Caco-2 (cell line): Measurements from ENCODE around the gene SIGLECL1. TPM values are rescaled to one million over a fixed set of nuclear protein-coding genes. Genes with fewer than 3 reads are reported as not detected.

ENCODE experiments used
- BruUV-seq: library from RNA; stranded (reverse); fragments of 400-500 nt; replicated peaks from 2 replicates; lab custom pipeline; 2021; lab: Mats Ljungman, UMichigan
- CTCF ChIA-PET: fragments of 300-600 bp; sonication (Branson Sonifier 250); formaldehyde crosslinking; loops from one replicate; lab custom pipeline; 2022; ENCODE audit warnings: antibody characterized with exemption; lab: Charles Lee
- POLR2A ChIA-PET: fragments of 300-600 bp; sonication (Branson Sonifier 250); formaldehyde crosslinking; loops from one replicate; lab custom pipeline; 2022; ENCODE audit warnings: antibody characterized with exemption; lab: Charles Lee
- DNase-seq, 2 experiments: peaks; one replicate each; pipeline versions ENCODE4 v3.0.0 to v3.0.0-alpha.2; 2020 to 2022
- H3K27me3 ChIP-seq: replicated peaks from 2 replicates; pipeline ENCODE4 v1.6.0; 2011; ENCODE audit warnings: low read length; ENCODE audit not compliant: control insufficient read depth, insufficient read depth
- H3K36me3 ChIP-seq: 2 replicates; pipeline ENCODE4 v1.5.1; 2011; ENCODE audit warnings: low read length; ENCODE audit not compliant: control insufficient read depth, insufficient read depth
- H3K4me1 ChIP-seq: fragments of 250-450 bp; sonication (Bioruptor Pico); 2 replicates; pipeline ENCODE4 v1.5.1; 2020; ENCODE audit warnings: mild to moderate bottlenecking
- H3K4me3 ChIP-seq: 2 replicates; pipeline ENCODE4 v1.5.1; 2011; ENCODE audit warnings: low read depth, mild to moderate bottlenecking, control low read depth, low read length
- H3K9me3 ChIP-seq: fragments of 250-450 bp; sonication (Bioruptor Pico); 2 replicates; pipeline ENCODE4 v1.5.1; 2020; ENCODE audit warnings: mild to moderate bottlenecking, moderate library complexity
- H3K27ac Mint-ChIP-seq: one replicate; pipeline ENCODE4 v1.8.0; 2022; ENCODE audit warnings: mixed read lengths; ENCODE audit not compliant: unreplicated experiment
- H3K27me3 Mint-ChIP-seq: one replicate; pipeline ENCODE4 v1.8.0; 2022; ENCODE audit warnings: mixed read lengths; ENCODE audit not compliant: insufficient read depth, unreplicated experiment
- H3K36me3 Mint-ChIP-seq: one replicate; pipeline ENCODE4 v1.8.0; 2022; ENCODE audit warnings: mild to moderate bottlenecking, mixed read lengths; ENCODE audit not compliant: insufficient read depth, unreplicated experiment
- H3K4me1 Mint-ChIP-seq: one replicate; pipeline ENCODE4 v1.8.0; 2022; ENCODE audit warnings: low read depth, mixed read lengths; ENCODE audit not compliant: unreplicated experiment
- H3K4me3 Mint-ChIP-seq: one replicate; pipeline ENCODE4 v1.8.0; 2022; ENCODE audit warnings: mild to moderate bottlenecking, moderate library complexity, mixed read lengths; ENCODE audit not compliant: unreplicated experiment
- H3K9me3 Mint-ChIP-seq: one replicate; pipeline ENCODE4 v1.8.0; 2022; ENCODE audit warnings: mixed read lengths; ENCODE audit not compliant: unreplicated experiment
- CTCF ChIP-seq, 2 experiments: fragments of 200-600 bp in 1 of 2; IDR thresholded peaks; 1 replicate in 1 of 2; 2 replicates in 1 of 2; pipeline versions ENCODE4 v1.5.1 to v1.8.0; 2011 to 2022; ENCODE audit warnings: antibody characterized with exemption in 1 of 2, control low read depth in 1 of 2, inconsistent platforms in 1 of 2, low read depth in 1 of 2, low read length in 1 of 2, mild to moderate bottlenecking in 1 of 2, moderate library complexity in 1 of 2; ENCODE audit not compliant: insufficient read depth in 1 of 2, severe bottlenecking in 1 of 2, unreplicated experiment in 1 of 2
- intact Hi-C: fragments of 100-400 bp; cut with micrococcal nuclease; formaldehyde crosslinking; loops from one replicate; pipeline ENCODE4 v1.10.0; 2022; ENCODE audit not compliant: unreplicated experiment
- total RNA-seq: library from RNA; stranded (reverse); gene quantifications from 2 replicates; pipeline ENCODE4 v1.2.3, GENCODE V29; 2022

SIGLECL1 gene
- total RNA-seq, 1 experiment from 2014 or later: not detected

GRCh38 chr19:51247972-51248590, 2.8 kb upstream of the SIGLECL1 start:
- ChIA-PET CTCF (no interaction called here), POLR2A (no interaction called here)
- peaks cover 8% of the 10 kb centered on the region for H3K27me3 Mint-ChIP-seq
- intact Hi-C loops: no loop called here
- no TSS peak for BruUV-seq
- no peaks in the 10 kb centered on the region for H3K4me1 ChIP-seq
- H3K27ac Mint-ChIP-seq: no peak overlapping the region
- H3K36me3 Mint-ChIP-seq: no peaks in the 10 kb centered on the region
- H3K4me3 Mint-ChIP-seq: no peak overlapping the region
- H3K4me3 ChIP-seq: no peak overlapping the region
- no peaks in the 10 kb centered on the region for H3K27me3 ChIP-seq
- no peaks in the 10 kb centered on the region for H3K36me3 ChIP-seq
- no peak for DNase-seq
- no peak for TF ChIP-seq CTCF (IDR thresholded peaks at IDR 0.05; ENCODE audit: insufficient read depth in 1 of 2, low read depth in 1 of 2, low read length in 1 of 2, severe bottlenecking in 1 of 2, unreplicated experiment in 1 of 2)
- peaks cover 9% of the 10 kb centered on the region for H3K9me3 Mint-ChIP-seq
- no peaks in the 10 kb centered on the region for H3K9me3 ChIP-seq
- no peaks in the 10 kb centered on the region for H3K4me1 Mint-ChIP-seq

GRCh38 chr19:51251468-51251820, 564 bp downstream of the SIGLECL1 start:
- H3K9me3 ChIP-seq: peaks cover 4% of the 10 kb centered on the region; the same call in 1 of the 2 replicates
- H3K9me3 Mint-ChIP-seq: peaks cover 9% of the 10 kb centered on the region
- no peaks in the 10 kb centered on the region for H3K36me3 Mint-ChIP-seq
- H3K4me3 Mint-ChIP-seq: no peak overlapping the region
- no peaks in the 10 kb centered on the region for H3K4me1 Mint-ChIP-seq
- POLR2A ChIA-PET: no interaction called here
- no peak overlapping the region for H3K27ac Mint-ChIP-seq
- no peak for DNase-seq
- no peaks in the 10 kb centered on the region for H3K27me3 ChIP-seq
- no peak overlapping the region for H3K4me3 ChIP-seq
- H3K27me3 Mint-ChIP-seq: peaks cover 6% of the 10 kb centered on the region
- TF ChIP-seq CTCF (IDR thresholded peaks at IDR 0.05; ENCODE audit: insufficient read depth in 1 of 2, low read depth in 1 of 2, low read length in 1 of 2, severe bottlenecking in 1 of 2, unreplicated experiment in 1 of 2): no peak
- intact Hi-C loops: no loop called here
- no peaks in the 10 kb centered on the region for H3K36me3 ChIP-seq
- no TSS peak for BruUV-seq
- no peaks in the 10 kb centered on the region for H3K4me1 ChIP-seq
- CTCF ChIA-PET: no interaction called here

GRCh38 chr19:51252306-51253079, 1.6 kb downstream of the SIGLECL1 start:
- no peaks in the 10 kb centered on the region for H3K27me3 ChIP-seq
- Mint-ChIP-seq H3K4me3 (no peak overlapping the region), H3K36me3 (no peaks in the 10 kb centered on the region), H3K27ac (no peak overlapping the region), H3K9me3 (peaks cover 9% of the 10 kb centered on the region), H3K4me1 (no peaks in the 10 kb centered on the region), H3K27me3 (peaks cover 6% of the 10 kb centered on the region)
- POLR2A ChIA-PET: no interaction called here
- peaks cover 4% of the 10 kb centered on the region; the same call in 1 of the 2 replicates for H3K9me3 ChIP-seq
- H3K36me3 ChIP-seq: no peaks in the 10 kb centered on the region
- CTCF ChIA-PET: no interaction called here
- TF ChIP-seq CTCF (IDR thresholded peaks at IDR 0.05; ENCODE audit: insufficient read depth in 1 of 2, low read depth in 1 of 2, low read length in 1 of 2, severe bottlenecking in 1 of 2, unreplicated experiment in 1 of 2): no peak
- intact Hi-C loops: no loop called here
- no peak for DNase-seq
- no TSS peak for BruUV-seq
- no peaks in the 10 kb centered on the region for H3K4me1 ChIP-seq
- H3K4me3 ChIP-seq: no peak overlapping the region
